Activated CD8-positive, alpha-beta T cell treated with anti-CD3 and anti-CD28 coated beads for 36 hours (primary cell): ENCODE measurements around the gene YJU2. TPM values are rescaled to one million over a fixed set of nuclear protein-coding genes. Genes with fewer than 3 reads are reported as not detected.
"Not testable (repeated sequence)": the region's sequence is repeated elsewhere in the genome, so short reads cannot be mapped to it uniquely, and the experiment has no call there.

ENCODE experiments used
- ATAC-seq: fragments of 200-7000 bp; cut with Tn5 transposase; one replicate; pipeline ENCODE4 v1.10.0; 2021; ENCODE audit warnings: mild to moderate bottlenecking, moderate library complexity
- CTCF ChIA-PET: fragments of 350-600 bp; sonication (Branson Sonifier 250); formaldehyde crosslinking; loops from one replicate; lab custom pipeline; 2021; ENCODE audit warnings: antibody characterized with exemption; lab: Charles Lee
- POLR2A ChIA-PET: fragments of 350-600 bp; sonication (Branson Sonifier 250); formaldehyde crosslinking; loops from one replicate; lab custom pipeline; 2021; ENCODE audit warnings: antibody characterized with exemption; lab: Charles Lee
- DNase-seq: peaks from one replicate; pipeline ENCODE4 v3.0.0-alpha.2; 2020
- H3K27ac Mint-ChIP-seq: one replicate; pipeline ENCODE4 v1.8.0; 2021; ENCODE audit warnings: mild to moderate bottlenecking, mixed read lengths
- H3K27me3 Mint-ChIP-seq: one replicate; pipeline ENCODE4 v1.8.0; 2021; ENCODE audit warnings: mixed read lengths
- H3K36me3 Mint-ChIP-seq: one replicate; pipeline ENCODE4 v1.8.0; 2021; ENCODE audit warnings: low read depth, mixed read lengths
- H3K4me1 Mint-ChIP-seq: one replicate; pipeline ENCODE4 v1.8.0; 2021; ENCODE audit warnings: low read depth, mixed read lengths
- H3K4me3 Mint-ChIP-seq: one replicate; pipeline ENCODE4 v1.8.0; 2021; ENCODE audit warnings: mild to moderate bottlenecking, moderate library complexity, mixed read lengths
- H3K9me3 Mint-ChIP-seq: one replicate; pipeline ENCODE4 v1.8.0; 2021; ENCODE audit warnings: mixed read lengths
- intact Hi-C: fragments of 100-400 bp; cut with micrococcal nuclease; formaldehyde crosslinking; loops from one replicate; pipeline ENCODE4 v1.10.0; 2022
- total RNA-seq, 2 experiments: library from RNA; stranded (reverse); gene quantifications; one replicate each; pipeline ENCODE4 v1.2.3, GENCODE V29; 2021
- TF ChIP-seq, protein P1 (sequence below): fragments of 200-600 bp; IDR thresholded peaks from one replicate; pipeline ENCODE4 v1.8.0; 2022; ENCODE audit warnings: antibody characterized with exemption, mild to moderate bottlenecking

YJU2 gene
- total RNA-seq, 2 experiments from 2014 or later, result 25.5 to 25.8 TPM

DNA sequence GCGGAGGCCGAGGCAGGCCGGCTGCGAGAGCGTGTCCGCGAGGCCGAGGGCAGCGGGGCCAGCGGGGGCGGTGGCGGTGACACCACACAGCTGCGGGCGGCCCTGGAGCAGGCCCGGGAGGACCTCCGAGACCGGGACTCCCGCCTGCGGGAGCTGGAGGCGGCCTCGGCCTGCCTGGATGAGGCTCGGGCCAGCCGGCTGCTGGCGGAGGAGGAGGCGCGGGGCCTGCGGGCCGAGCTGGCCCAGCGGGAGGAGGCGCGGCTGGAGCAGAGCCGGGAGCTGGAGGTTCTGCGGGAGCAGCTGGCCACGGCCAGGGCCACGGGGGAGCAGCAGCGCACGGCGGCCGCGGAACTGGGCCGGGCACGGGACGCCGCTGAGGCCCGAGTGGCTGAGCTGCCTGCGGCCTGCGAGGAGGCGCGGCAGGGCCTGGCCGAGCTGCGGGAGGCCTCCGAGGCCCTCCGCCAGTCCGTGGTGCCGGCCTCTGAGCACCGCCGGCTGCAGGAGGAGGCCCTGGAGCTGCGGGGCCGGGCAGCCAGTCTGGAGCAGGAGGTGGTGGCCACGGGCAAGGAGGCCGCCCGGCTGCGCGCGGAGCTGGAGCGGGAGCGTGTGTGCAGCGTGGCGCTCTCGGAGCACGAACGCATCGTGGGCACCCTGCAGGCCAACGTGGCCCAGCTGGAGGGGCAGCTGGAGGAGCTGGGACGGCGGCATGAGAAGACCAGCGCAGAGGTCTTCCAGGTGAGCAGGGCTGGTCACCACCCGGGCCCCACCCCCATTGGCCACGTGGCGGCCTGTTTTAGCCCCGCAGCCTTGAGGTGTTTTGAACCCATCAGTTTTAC lies 29.2 kb upstream of the YJU2 start:
- H3K4me1 Mint-ChIP-seq, result peaks cover 2% of the 10 kb centered on the region
- ATAC-seq, result no peak
- intact Hi-C loops, result no loop called here
- peaks cover 5% of the 10 kb centered on the region for H3K9me3 Mint-ChIP-seq
- CTCF ChIA-PET, result interaction anchor here (0.6 to 2.3 kb wide), 4 partner anchors 10 to 78 kb away, joined by 3 to 9 read pairs (median 6); no protein-coding TSS in a partner anchor
- POLR2A ChIA-PET, result interaction anchor here (1.8 kb wide), 1 partner anchor 12 kb away, joined by 4 read pairs; the partner anchor contains the start of gene EBI3
- TF ChIP-seq, protein P1, sequence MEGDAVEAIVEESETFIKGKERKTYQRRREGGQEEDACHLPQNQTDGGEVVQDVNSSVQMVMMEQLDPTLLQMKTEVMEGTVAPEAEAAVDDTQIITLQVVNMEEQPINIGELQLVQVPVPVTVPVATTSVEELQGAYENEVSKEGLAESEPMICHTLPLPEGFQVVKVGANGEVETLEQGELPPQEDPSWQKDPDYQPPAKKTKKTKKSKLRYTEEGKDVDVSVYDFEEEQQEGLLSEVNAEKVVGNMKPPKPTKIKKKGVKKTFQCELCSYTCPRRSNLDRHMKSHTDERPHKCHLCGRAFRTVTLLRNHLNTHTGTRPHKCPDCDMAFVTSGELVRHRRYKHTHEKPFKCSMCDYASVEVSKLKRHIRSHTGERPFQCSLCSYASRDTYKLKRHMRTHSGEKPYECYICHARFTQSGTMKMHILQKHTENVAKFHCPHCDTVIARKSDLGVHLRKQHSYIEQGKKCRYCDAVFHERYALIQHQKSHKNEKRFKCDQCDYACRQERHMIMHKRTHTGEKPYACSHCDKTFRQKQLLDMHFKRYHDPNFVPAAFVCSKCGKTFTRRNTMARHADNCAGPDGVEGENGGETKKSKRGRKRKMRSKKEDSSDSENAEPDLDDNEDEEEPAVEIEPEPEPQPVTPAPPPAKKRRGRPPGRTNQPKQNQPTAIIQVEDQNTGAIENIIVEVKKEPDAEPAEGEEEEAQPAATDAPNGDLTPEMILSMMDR, result no peak
- no peaks in the 10 kb centered on the region for H3K36me3 Mint-ChIP-seq
- H3K4me3 Mint-ChIP-seq, result no peak overlapping the region
- DNase-seq, result no peak
- no peak overlapping the region for H3K27ac Mint-ChIP-seq
- peaks cover 1% of the 10 kb centered on the region for H3K27me3 Mint-ChIP-seq

- H3K4me3 Mint-ChIP-seq, H3K4me1 Mint-ChIP-seq, H3K27me3 Mint-ChIP-seq, intact Hi-C loops, H3K27ac Mint-ChIP-seq, POLR2A ChIA-PET, H3K36me3 Mint-ChIP-seq, H3K9me3 Mint-ChIP-seq, DNase-seq, ATAC-seq: not testable (repeated sequence)
- CTCF ChIA-PET, result interaction anchor here (1.5 to 2.3 kb wide), 3 partner anchors 10 to 78 kb away, joined by 5 to 9 read pairs (median 6); no protein-coding TSS in a partner anchor
Measured at GRCh38 chr19:4218523-4218922, 28.4 kb upstream of the YJU2 start.

GRCh38 chr19:4220188-4220587 lies 26.7 kb upstream of the YJU2 start:
- Mint-ChIP-seq H3K27ac (no peak overlapping the region), H3K27me3 (peaks cover 1% of the 10 kb centered on the region), H3K36me3 (no peaks in the 10 kb centered on the region), H3K9me3 (peaks cover 5% of the 10 kb centered on the region), H3K4me3 (no peak overlapping the region), H3K4me1 (no peaks in the 10 kb centered on the region)
- POLR2A ChIA-PET, result interaction anchor here (0.6 kb wide), 1 partner anchor 142 kb away, joined by 3 read pairs; no protein-coding TSS in a partner anchor
- intact Hi-C loops, result no loop called here
- CTCF ChIA-PET, result interaction anchor here (0.8 kb wide), 1 partner anchor 12 kb away, joined by 4 read pairs; no protein-coding TSS in a partner anchor
- DNase-seq, result no peak
- TF ChIP-seq, protein P1, result no peak
- ATAC-seq, result no peak

- ATAC-seq, result no peak
- DNase-seq, result no peak
- Mint-ChIP-seq H3K9me3 (no peaks in the 10 kb centered on the region), H3K4me1 (peaks cover 9% of the 10 kb centered on the region), H3K4me3 (no peak overlapping the region), H3K27ac (no peak overlapping the region), H3K27me3 (peaks cover 3% of the 10 kb centered on the region), H3K36me3 (no peaks in the 10 kb centered on the region)
- intact Hi-C loops, result no loop called here
- ChIA-PET POLR2A (no interaction called here), CTCF (no interaction called here)
- TF ChIP-seq, protein P1, result no peak
Measured at GRCh38 chr19:4224470-4224869, 22.4 kb upstream of the YJU2 start.

DNA sequence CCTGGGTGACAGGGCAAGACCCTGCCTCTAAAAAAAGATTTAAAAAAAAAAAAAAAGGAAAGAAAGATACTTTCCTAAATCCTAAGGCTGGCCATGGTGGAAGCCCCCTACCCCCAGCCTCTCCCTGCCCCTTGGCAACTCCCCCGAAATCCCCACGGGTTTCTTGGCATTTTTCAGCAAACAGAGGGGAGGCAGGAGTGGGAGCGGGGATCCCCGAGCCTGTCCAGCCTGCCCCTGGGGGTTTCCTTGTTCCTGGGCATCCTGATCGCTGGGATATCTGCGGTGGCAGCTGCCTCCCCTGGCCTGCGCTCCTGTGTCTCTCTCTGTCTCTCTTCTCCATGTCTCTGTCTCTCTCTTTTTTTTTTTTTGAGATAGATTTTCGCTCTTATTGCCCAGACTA lies 21.0 kb upstream of the YJU2 start:
- intact Hi-C loops, result no loop called here
- DNase-seq (no peak), ATAC-seq (no peak)
- Mint-ChIP-seq H3K4me1 (peaks cover 13% of the 10 kb centered on the region), H3K4me3 (no peak overlapping the region), H3K9me3 (no peaks in the 10 kb centered on the region), H3K27me3 (peaks cover 3% of the 10 kb centered on the region), H3K36me3 (no peaks in the 10 kb centered on the region), H3K27ac (no peak overlapping the region)
- CTCF ChIA-PET, result no interaction called here
- TF ChIP-seq, protein P1, result no peak
- POLR2A ChIA-PET, result no interaction called here
